Mononuclear cell (primary cell): ENCODE measurements around the gene DIO2. TPM values are rescaled to one million over a fixed set of nuclear protein-coding genes. Genes with fewer than 3 reads are reported as not detected.

Experiments used
- H3K27me3 ChIP-seq: 2 replicates; pipeline ENCODE4 v1.6.0; 2011; ENCODE audit warnings: low read length, control low read depth; ENCODE audit not compliant: insufficient read depth
- H3K4me1 ChIP-seq: 2 replicates; pipeline ENCODE4 v1.5.1; 2011; ENCODE audit warnings: mild to moderate bottlenecking, low read length, control low read depth; ENCODE audit not compliant: insufficient read depth
- H3K4me3 ChIP-seq: 2 replicates; pipeline ENCODE4 v1.5.1; 2011; ENCODE audit warnings: mild to moderate bottlenecking, low read length, moderate library complexity
- H3K9me3 ChIP-seq: 2 replicates; pipeline ENCODE4 v1.5.1; 2011; ENCODE audit warnings: low read depth, mild to moderate bottlenecking, control low read depth, low read length
- total RNA-seq: library from RNA; depleted of rRNA; stranded (reverse); fragments of >200 nt; gene quantifications from one replicate; pipeline ENCODE4 v1.2.3, GENCODE V29; 2012

Gene DIO2
- total RNA-seq, 1 donor, result not detected

DNA sequence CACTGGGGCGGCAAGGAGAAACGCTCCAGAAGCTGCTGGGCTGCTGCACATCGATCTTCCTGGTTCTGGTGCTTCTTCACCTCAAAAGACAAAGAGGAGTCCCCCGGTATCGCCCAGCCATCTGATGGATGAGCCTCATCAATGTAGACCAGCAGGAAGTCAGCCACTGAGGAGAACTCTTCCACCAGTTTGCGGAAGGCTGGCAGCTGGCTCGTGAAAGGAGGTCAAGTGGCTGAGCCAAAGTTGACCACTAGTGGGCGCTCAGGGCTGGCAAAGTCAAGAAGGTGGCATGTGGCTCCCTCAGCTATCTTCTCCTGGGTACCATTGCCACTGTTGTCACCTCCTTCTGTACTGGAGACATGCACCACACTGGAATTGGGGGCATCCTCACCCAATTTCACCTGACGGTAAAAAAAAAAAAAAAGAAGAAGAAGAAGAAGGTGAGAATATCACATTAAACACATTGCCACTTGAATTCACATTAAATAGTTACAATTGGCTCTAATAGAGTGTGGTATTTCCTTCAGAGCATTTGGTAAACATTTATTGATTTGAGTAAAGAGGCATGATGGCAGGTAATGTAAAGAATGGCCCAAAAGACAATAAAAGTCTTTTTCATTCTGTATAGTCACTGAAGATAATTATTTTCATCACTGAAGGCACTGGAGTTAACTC is 8.3 kb downstream of the DIO2 start:
- Histone ChIP-seq H3K9me3 (no peaks in the 10 kb centered on the region), H3K27me3 (no peaks in the 10 kb centered on the region), H3K4me3 (no peak overlapping the region), H3K4me1 (no peaks in the 10 kb centered on the region)

GRCh38 chr14:80200093-80200492 is 11.2 kb downstream of the DIO2 start:
- Histone ChIP-seq H3K4me1 (no peaks in the 10 kb centered on the region), H3K9me3 (no peaks in the 10 kb centered on the region), H3K27me3 (no peaks in the 10 kb centered on the region), H3K4me3 (no peak overlapping the region)

GRCh38 chr14:80188571-80188970 is 22.7 kb downstream of the DIO2 start:
- no peaks in the 10 kb centered on the region for H3K4me1 ChIP-seq
- no peak overlapping the region for H3K4me3 ChIP-seq
- H3K27me3 ChIP-seq, result no peaks in the 10 kb centered on the region

DNA sequence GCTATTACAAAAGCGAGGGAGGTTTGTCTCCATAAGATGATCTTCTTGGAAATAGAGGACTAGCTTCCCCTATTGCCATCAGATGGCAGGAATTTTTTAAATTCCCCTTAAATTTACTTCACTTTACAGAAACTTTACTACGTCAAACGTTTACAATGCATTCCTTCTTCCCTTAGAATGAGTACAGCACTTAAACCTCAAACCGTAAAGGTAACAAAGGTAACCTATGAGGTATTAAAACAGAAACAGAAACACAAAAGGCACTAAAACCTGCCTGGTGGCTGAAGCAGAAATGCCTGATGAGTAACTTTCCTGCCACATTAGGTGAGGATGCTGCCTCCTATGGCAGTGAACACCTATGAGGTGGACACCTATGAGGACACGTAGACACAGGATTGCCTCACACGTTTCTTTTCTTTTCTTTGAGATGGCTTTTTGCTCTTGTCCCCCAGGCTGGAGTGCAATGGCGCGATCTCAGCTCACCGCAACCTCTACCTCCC is 25.0 kb downstream of the DIO2 start:
- H3K9me3 ChIP-seq, result no peaks in the 10 kb centered on the region
- no peak overlapping the region for H3K4me3 ChIP-seq
- no peaks in the 10 kb centered on the region for H3K4me1 ChIP-seq
- no peaks in the 10 kb centered on the region for H3K27me3 ChIP-seq

More at GRCh38 chr14:80188571-80188970, 22.7 kb downstream of the DIO2 start:
- H3K9me3 ChIP-seq, result no peaks in the 10 kb centered on the region

- H3K27me3 ChIP-seq, result no peaks in the 10 kb centered on the region
- no peaks in the 10 kb centered on the region for H3K9me3 ChIP-seq
- H3K4me3 ChIP-seq, result no peak overlapping the region
- H3K4me1 ChIP-seq, result no peaks in the 10 kb centered on the region
Observed at GRCh38 chr14:80176893-80177292, 34.4 kb downstream of the DIO2 start.

GRCh38 chr14:80172375-80173051 is 38.8 kb downstream of the DIO2 start:
- Histone ChIP-seq H3K4me1 (no peaks in the 10 kb centered on the region), H3K9me3 (no peaks in the 10 kb centered on the region), H3K27me3 (no peaks in the 10 kb centered on the region), H3K4me3 (no peak overlapping the region)

GRCh38 chr14:80167793-80168448 is 43.4 kb downstream of the DIO2 start:
- no peak overlapping the region for H3K4me3 ChIP-seq
- H3K4me1 ChIP-seq, result no peaks in the 10 kb centered on the region
- no peaks in the 10 kb centered on the region for H3K9me3 ChIP-seq
- no peaks in the 10 kb centered on the region for H3K27me3 ChIP-seq

- H3K4me3 ChIP-seq, result no peak overlapping the region
- H3K27me3 ChIP-seq, result no peaks in the 10 kb centered on the region
- no peaks in the 10 kb centered on the region for H3K4me1 ChIP-seq
- no peaks in the 10 kb centered on the region for H3K9me3 ChIP-seq
Observed at GRCh38 chr14:80164991-80165721, 46.1 kb downstream of the DIO2 start.

GRCh38 chr14:80152763-80153162 is 58.5 kb downstream of the DIO2 start:
- Histone ChIP-seq H3K27me3 (no peaks in the 10 kb centered on the region), H3K4me3 (no peak overlapping the region), H3K9me3 (no peaks in the 10 kb centered on the region), H3K4me1 (no peaks in the 10 kb centered on the region)

- Histone ChIP-seq H3K27me3 (no peaks in the 10 kb centered on the region), H3K4me3 (no peak overlapping the region), H3K4me1 (no peaks in the 10 kb centered on the region), H3K9me3 (no peaks in the 10 kb centered on the region)
Observed at GRCh38 chr14:80152166-80152565, 59.1 kb downstream of the DIO2 start.

DNA sequence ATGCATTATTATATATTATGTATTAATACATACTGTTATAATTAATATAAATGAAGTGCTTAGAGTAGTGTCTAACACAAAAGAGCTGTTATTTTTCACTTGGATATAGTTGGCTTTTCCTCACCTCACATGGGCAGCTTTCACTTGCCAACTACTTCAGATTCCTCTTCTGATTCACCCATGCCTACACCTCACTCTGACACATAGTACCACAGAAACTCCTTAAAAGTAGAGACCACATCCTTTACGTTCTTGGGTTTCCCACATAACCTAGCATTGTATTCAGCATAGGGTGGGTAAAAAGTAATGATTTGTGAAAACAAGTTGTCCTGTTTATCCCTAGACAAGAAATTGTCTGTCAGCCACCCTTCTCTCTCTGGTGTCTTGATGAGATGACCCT is 61.0 kb downstream of the DIO2 start:
- H3K27me3 ChIP-seq, result no peaks in the 10 kb centered on the region
- no peaks in the 10 kb centered on the region for H3K9me3 ChIP-seq
- no peaks in the 10 kb centered on the region for H3K4me1 ChIP-seq
- no peak overlapping the region for H3K4me3 ChIP-seq
